HG03520 (cell line): Measurements from ENCODE around the gene EEFSEC.

ENCODE experiments used
- ATAC-seq: cut with Tn5 transposase; IDR thresholded peaks from one replicate; pipeline ENCODE4 v1.9.1; 2021; ENCODE audit warnings: mild to moderate bottlenecking, moderate library complexity; ENCODE audit not compliant: unreplicated experiment

EEFSEC gene

GRCh38 chr3:128309026-128309425 lies 155.7 kb downstream of the EEFSEC start:
- ATAC-seq: no peak

GRCh38 chr3:128310286-128311058 lies 157.2 kb downstream of the EEFSEC start:
- no peak for ATAC-seq

- no peak for ATAC-seq
These were observed 158.2 kb downstream of the EEFSEC start for GRCh38 chr3:128311441-128311844.

- ATAC-seq: no peak
These were observed 159.0 kb downstream of the EEFSEC start for GRCh38 chr3:128312271-128312670.

GRCh38 chr3:128313071-128313725 lies 159.9 kb downstream of the EEFSEC start:
- ATAC-seq: no peak

GRCh38 chr3:128313935-128314334 lies 160.7 kb downstream of the EEFSEC start:
- no peak for ATAC-seq

GRCh38 chr3:128315313-128315712 lies 162.0 kb downstream of the EEFSEC start:
- no peak for ATAC-seq

GRCh38 chr3:128316481-128316891 lies 163.2 kb downstream of the EEFSEC start:
- no peak for ATAC-seq

- no peak for ATAC-seq
These were observed 163.9 kb downstream of the EEFSEC start for GRCh38 chr3:128317101-128317697.

- no peak for ATAC-seq
These were observed 164.5 kb downstream of the EEFSEC start for GRCh38 chr3:128317698-128318231.

- no peak for ATAC-seq
These were observed 165.1 kb downstream of the EEFSEC start for GRCh38 chr3:128318275-128318941.

GRCh38 chr3:128319107-128319506 lies 165.8 kb downstream of the EEFSEC start:
- no peak for ATAC-seq

GRCh38 chr3:128319741-128320141 lies 166.5 kb downstream of the EEFSEC start:
- ATAC-seq: no peak

- no peak for ATAC-seq
These were observed 167.5 kb downstream of the EEFSEC start for GRCh38 chr3:128320551-128321340.

- ATAC-seq: no peak
These were observed 168.1 kb downstream of the EEFSEC start for GRCh38 chr3:128321418-128321817.

GRCh38 chr3:128322030-128323022 lies 169.0 kb downstream of the EEFSEC start:
- ATAC-seq: no peak

- no peak for ATAC-seq
These were observed 170.2 kb downstream of the EEFSEC start for GRCh38 chr3:128323206-128324081.

- ATAC-seq: no peak
These were observed 171.8 kb downstream of the EEFSEC start for GRCh38 chr3:128324911-128325592.
